GM18499 (cell line): ENCODE measurements around the gene NBL1.

Experiments
- ATAC-seq: cut with Tn5 transposase; IDR thresholded peaks from one replicate; pipeline ENCODE4 v1.9.1; 2021; ENCODE audit warnings: moderate number of reproducible peaks; ENCODE audit not compliant: insufficient read depth, unreplicated experiment

NBL1 gene

DNA sequence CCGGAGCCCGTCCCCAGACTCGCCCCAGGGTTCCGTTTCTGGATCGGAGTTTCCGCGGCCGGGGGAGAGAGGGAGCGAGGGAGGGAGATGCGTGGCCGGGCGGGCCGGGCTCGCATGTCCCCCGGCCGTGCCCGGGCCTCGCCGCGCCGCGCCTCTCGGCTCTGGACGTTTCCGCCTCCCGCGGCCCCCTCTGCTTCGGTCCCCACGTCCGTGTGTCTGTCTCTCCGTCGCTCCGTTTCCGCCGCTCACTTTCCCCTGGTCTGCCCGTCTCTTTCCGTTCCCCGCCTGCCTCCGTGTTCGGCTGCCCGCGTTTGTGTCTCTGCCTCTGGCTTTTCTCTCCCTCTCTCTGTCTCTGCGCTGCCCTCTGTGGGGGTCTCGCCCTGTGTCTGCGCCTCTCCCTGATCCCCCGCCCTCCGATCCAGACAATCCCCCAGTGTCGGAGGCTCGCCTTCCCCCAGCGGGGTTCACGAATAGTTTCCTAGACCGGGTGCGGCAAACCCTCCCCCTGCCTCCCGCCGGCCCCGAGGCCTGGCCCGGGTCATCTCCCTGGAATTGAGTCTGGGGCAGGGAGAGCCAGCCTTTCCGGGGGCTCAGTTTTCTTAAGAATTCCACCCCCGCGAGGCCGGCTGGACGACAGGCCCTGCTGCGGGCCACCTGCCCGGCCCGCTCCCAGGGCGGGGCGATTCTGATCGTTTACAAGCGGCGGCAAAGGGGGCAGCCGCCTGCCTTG lies 735 bp downstream of the NBL1 start:
- ATAC-seq = no peak

DNA sequence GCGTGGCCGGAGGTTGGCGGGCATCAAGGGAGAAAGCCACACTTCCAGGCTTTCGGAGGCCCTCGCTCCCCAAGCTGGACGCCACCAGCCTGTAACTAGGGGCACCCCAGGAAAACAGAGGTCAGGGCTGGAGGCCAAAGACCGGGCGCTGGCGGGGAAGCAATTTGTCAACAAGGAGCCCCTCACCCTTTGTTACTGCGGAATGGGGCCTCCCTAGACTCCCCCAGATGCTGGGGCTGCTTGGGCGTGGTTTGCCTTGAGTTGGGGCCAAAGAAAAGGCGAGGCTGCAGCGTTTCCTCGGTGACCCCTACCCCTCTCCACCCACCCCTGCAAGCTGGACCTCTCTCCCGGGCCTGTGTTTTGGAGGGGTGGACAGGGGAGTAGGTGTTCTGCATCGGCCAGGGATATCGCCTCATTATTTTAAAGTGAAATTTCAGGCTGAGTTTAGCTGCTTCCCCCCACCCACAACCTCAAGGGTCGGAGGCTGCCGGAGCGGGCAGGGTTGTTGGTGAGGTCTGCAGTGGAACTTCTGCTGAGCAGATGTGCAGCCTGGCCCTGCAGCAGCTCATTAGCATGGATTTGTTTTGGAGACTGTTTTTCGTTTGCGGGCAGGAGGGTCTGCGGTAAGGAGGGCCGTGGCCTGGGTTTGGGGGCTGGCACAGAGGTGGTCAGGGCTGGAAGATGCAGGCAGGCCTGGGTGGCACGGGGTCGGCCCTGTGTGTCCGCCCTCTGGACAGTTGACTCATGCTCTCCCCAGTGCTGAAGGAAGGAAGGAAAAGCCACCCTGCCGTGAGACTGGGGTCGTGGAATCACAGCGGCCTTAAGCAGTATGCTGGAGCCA lies 1.5 kb downstream of the NBL1 start:
- no peak for ATAC-seq

DNA sequence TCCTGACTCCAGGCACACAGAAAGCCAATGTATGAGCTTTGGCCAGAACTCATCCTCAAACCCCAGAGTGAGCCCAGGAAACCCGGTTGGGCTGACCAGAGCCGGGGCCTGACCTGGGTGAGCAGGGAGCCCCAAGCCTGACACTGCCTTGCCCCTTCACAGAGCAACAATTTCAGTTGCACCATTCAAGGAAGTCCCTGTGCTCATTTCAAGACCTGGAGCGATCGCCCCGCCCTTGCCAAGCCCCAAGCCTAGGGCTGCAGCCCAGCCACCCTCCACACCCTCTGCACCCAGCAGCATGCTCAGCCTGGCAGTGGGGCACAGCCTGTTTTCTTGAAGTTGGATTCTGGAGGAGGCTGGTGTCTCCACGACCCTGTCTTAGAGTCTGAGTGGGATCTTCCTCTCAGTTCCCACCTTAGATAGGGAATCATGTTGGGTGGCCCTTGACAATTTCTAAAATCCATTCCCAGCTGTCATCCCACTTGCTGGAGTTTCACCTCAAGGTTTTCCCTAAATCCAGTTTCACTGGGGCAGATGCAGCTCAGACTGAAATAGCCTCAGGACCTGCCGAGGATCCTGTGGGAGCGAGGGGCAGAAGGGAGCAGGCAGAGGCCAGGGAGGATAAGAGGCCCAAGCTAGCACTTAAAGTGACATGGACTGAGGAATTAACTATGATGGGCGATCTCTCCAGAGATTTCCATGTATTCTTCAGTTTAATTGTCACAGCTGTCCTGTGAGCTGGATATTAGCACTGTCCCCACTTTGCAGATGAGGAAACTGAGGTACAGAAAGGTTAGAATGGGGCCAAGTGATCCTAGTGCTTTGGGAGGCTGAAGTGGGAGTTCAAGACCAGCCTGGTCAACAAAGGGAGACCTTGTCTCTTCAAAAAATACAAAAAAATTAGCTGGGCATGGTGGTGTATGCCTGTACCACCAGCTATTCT lies 2.5 kb downstream of the NBL1 start:
- no peak for ATAC-seq

DNA sequence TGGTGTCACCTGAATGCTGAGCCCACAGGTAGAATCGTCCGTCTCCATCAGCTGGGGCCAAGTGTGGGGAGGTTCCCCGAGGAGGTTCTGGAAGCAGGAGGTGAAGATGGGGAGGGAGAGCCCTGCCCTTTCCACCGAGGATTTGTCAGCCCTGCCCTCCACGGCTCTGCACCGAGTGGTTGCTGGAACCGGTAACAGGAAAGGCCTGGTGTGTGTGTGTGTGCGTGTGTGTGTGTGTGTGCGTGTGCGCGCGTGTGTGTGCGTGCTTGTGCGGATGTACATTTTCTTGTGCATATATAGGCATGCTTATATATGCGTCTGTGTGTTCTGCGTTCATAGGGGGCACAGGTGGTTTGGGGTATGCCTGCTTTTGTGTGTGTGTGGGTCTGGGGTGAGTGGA lies 3.5 kb downstream of the NBL1 start:
- ATAC-seq = no peak

DNA sequence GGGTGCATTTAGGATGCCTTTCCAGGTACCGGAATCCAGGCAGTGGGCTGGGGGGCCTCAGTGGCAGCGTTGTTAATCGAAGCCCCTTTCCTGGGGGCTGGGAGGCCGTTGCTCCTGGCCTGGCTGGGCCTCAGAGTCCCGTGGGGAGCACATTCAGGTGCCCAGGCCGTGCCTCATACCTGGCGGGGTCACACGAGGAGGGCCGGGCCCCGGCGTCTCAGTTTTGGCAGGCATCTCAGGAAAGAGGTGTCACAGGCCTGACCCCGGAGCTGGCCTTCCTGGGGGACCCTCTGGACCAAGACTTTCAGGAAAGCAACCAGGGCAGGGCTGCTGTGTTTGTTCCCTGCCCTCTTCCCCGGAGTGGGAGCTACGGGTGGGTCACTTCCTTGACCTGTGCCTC lies 4.1 kb downstream of the NBL1 start:
- no peak for ATAC-seq

DNA sequence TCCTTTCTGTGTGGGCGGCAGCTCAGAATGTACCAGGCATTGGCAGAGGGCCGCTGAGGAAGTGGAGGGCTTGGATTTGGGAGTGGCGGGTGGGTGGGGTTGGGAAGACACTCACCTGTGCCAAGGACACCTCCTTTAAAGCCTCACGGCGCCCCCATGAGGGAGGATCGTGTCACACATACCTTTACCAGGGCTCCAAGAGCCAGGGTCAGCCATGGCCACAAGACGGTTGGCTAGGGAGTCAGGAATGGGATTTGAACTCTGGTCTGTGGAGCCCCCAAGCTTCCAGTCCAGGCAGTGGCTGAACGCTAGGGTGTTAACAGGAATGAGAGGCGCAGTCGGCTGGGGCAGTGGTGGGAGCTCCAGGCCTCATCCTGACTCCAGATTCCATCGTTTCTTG lies 4.6 kb downstream of the NBL1 start:
- no peak for ATAC-seq

DNA sequence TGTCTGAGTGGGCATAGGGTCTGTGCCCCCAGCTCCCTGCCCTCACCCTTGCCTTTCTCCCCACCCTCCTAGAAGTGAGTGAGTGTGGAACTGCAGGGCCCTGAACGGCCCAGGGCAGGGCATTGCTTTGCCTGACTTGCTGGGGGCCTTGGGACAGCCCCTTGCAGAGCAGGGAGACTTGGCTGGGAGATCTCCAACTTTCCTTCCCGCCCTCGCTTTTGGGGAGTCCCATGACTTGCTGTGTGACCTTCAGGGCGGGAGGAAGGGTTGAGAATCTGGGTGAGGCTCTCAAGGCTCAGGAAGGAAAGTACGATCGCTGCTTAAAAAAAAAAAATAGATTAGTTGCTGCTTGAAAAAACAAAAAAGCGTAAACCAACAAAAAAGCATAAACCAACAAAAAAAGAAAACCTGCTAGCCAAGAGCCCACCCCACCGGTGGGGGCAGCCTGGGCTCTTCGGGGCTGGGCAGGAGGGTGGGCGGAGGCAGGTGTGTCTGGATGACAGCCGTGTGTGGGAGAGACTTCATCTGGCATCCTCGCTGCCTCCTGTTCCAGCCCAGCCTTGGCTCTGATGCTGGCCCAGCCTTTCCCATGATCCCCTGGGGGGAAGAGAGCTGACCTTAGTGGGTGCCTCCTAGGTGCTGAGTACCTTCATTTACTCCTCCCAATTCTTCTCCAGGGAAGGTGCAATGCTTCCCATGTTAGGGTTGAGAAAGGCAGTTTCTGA lies 6.5 kb downstream of the NBL1 start:
- no peak for ATAC-seq

DNA sequence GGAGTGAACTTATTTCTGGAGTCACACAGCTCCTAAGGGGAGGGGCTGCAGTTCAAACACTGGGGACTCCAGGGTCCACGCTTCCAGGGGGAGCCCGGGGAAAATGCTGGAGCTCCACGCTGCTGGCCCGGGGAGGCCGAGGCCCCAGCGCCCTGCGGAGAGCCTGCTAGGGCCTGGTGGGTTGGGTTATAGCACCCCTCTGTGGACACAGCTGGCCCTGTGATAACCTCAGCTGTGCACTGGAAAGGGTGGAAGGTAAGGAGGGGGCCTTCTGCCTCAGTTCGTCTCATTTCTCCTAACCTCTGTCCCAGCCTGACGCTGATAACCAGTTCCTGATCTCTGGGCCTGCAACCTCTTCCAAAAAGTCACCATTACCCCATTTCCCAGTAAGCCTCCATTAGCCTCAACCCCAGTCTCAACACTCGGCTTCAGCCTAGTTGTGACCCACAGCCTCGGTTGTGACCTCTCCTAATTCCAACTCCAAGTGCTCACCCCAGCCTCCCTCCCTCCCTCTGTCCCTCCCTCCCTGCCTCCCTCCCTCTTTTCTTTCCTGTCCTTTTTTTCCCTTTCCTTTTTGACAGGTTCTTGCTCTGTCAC lies 7.1 kb downstream of the NBL1 start:
- no peak for ATAC-seq

DNA sequence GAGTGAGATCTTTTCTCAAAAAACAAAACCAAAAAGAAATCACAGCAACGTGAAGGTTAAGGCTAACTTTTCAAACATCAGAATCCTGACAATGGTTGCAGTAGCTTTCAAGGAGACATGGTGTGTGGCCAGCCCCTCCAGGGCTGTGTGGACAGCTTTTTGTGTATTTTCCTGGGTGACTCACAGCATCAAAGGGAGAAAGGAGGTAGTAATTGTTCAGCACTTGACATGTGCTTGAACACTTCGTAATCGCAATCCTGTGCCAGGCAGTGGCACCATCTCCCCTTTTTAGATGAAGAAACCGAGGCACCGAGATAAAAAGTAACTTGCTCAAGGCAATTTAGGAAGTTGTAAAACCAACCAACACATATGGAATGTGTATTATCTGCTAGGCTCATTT lies 10.3 kb downstream of the NBL1 start:
- ATAC-seq = no peak

DNA sequence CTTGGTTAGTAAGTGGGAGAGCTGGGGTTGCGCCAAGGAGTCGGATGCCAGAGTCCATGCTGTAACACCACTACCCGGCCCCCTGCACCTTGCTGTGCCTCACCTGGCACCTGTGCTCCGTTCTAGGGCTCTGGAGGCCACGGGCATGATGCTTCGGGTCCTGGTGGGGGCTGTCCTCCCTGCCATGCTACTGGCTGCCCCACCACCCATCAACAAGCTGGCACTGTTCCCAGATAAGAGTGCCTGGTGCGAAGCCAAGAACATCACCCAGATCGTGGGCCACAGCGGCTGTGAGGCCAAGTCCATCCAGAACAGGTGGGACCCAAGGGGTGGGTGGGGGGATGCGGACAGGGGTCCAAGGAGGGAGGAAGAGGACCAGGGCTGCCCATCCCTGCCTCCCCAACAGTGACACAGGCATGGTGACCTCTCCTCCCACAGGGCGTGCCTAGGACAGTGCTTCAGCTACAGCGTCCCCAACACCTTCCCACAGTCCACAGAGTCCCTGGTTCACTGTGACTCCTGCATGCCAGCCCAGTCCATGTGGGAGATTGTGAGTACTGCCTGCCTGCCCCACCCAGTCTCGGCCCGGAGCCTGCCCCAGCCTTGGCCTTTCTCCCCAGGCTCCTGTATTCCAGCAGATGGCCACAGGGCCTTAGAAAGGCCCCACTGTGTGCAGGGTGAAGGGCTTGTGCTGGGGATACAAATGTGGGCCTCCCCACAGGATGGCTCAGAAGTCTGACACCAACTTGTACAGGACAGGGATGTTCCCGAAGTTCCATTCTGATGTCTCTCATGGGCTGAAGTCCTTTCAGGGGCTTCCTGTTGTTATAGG lies 11.0 kb downstream of the NBL1 start:
- ATAC-seq = no peak

DNA sequence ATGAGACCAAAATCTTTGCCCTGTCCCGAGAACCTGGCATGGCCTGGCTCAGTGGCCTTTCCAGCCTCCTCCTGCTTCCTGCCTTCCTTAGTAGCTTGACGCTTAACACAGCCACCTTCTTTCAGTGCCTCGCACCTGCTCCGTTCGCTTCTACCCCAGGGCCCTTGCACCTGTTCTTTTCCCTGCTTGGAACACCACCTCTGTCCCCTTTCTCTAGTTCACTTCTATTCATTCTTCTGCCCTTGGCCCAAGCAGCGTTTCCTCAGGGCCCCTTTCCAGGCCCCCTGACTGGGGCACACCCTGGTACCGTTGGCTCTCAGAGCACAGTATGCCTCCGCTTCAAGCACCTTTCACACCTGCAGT lies 11.6 kb downstream of the NBL1 start:
- no peak for ATAC-seq

DNA sequence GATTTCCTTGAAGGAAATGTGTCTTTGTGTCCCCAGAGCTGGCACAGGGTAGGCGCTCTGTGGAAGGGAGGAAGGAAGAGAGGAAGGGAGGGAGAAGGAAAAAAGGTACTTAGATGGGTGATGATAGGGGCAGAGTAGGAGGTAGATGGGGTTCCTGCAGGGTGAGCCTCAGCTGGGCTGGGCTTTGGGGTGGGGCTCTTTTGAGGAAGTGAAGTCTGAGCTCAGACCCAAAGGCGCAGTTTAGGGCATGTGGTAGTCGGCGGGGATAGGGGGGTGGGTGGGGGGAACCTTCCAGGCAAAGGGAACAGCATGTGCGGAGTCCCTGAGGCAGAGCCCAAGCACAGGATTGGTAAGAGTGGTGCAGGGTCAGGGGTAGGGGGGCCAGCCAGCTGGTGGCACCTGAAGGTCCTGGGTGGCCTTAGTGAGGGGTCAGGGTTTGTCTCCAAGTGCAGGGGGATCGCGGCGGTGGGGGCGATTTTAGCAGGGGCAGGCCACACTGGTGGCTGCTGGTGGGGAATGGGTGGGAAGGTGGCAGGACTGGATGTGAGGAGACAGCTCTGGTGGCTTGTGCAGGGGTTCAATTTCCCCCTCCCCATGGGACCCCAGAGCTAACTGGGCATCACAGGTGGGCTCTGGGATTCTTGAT lies 12.1 kb downstream of the NBL1 start:
- no peak for ATAC-seq

DNA sequence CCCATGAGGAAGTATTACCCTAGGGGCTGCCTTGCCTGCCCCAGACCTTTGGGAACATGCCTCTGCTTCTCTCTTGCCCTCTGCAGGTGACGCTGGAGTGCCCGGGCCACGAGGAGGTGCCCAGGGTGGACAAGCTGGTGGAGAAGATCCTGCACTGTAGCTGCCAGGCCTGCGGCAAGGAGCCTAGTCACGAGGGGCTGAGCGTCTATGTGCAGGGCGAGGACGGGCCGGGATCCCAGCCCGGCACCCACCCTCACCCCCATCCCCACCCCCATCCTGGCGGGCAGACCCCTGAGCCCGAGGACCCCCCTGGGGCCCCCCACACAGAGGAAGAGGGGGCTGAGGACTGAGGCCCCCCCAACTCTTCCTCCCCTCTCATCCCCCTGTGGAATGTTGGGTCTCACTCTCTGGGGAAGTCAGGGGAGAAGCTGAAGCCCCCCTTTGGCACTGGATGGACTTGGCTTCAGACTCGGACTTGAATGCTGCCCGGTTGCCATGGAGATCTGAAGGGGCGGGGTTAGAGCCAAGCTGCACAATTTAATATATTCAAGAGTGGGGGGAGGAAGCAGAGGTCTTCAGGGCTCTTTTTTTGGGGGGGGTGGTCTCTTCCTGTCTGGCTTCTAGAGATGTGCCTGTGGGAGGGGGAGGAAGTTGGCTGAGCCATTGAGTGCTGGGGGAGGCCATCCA lies 12.8 kb downstream of the NBL1 start:
- no peak for ATAC-seq

DNA sequence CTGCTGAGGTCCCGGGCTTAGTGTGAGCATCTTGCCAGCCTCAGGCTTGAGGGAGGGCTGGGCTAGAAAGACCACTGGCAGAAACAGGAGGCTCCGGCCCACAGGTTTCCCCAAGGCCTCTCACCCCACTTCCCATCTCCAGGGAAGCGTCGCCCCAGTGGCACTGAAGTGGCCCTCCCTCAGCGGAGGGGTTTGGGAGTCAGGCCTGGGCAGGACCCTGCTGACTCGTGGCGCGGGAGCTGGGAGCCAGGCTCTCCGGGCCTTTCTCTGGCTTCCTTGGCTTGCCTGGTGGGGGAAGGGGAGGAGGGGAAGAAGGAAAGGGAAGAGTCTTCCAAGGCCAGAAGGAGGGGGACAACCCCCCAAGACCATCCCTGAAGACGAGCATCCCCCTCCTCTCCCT lies 13.4 kb downstream of the NBL1 start:
- no peak for ATAC-seq

DNA sequence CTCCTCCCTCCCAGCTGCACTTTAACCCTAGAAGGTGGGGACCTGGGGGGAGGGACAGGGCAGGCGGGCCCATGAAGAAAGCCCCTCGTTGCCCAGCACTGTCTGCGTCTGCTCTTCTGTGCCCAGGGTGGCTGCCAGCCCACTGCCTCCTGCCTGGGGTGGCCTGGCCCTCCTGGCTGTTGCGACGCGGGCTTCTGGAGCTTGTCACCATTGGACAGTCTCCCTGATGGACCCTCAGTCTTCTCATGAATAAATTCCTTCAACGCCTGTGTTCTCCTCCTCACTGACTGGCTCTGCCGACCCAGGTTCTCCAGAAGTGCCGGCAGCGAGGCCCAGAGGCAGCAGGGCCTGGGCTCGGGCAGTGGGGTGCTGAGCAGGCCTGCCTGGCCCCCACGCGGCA lies 14.1 kb downstream of the NBL1 start:
- ATAC-seq = no peak

DNA sequence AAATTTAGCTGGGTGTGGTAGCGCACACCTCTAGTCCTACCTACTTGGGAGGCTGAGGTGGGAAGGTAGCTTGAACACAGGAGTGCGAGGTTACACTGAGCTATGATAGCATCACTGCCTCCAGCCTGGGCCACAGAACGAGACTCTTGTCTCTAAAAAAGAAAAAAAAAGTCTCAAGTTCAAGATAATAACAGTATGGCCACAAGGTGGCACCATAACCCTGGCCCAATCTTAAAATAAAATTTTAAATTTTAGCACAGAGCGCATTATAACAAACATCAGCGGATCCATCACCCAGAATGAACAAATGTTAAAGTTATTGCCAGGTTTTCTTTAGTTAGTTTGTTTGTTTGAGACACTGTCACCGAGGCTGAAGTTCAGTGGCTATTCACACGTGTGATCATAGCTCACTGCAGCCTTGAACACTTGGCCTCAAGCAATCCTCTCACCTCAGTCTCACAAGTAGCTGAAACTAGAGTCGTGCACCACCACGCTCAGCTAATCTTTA lies 17.7 kb downstream of the NBL1 start:
- no peak for ATAC-seq

DNA sequence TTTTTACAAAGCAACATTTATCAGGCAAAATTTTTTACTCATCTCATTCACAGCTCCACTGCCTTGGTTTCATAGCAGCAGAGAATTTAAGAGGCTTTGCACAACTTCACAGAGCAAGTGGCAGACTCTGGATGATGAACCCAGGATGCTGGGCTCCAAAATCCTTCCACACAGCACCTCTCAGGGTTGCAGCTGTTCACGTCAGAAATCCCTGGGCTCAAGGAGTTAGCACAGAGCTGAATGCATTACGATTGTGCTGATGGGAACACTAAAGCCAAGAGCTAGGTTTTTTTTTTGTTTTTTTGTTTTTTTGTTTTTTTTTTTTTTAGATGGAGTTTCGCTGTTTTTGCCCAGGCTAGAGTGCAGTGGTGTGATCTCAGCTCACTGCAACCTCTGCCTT lies 18.2 kb downstream of the NBL1 start:
- ATAC-seq = no peak
